NCI-H526 (cell line): ENCODE data around the gene OLIG1.

Source experiments
- DNase-seq, 2 experiments: peaks; one replicate each; lab custom pipeline; 2025; lab: John Stamatoyannopoulos, UW

Gene OLIG1

DNA sequence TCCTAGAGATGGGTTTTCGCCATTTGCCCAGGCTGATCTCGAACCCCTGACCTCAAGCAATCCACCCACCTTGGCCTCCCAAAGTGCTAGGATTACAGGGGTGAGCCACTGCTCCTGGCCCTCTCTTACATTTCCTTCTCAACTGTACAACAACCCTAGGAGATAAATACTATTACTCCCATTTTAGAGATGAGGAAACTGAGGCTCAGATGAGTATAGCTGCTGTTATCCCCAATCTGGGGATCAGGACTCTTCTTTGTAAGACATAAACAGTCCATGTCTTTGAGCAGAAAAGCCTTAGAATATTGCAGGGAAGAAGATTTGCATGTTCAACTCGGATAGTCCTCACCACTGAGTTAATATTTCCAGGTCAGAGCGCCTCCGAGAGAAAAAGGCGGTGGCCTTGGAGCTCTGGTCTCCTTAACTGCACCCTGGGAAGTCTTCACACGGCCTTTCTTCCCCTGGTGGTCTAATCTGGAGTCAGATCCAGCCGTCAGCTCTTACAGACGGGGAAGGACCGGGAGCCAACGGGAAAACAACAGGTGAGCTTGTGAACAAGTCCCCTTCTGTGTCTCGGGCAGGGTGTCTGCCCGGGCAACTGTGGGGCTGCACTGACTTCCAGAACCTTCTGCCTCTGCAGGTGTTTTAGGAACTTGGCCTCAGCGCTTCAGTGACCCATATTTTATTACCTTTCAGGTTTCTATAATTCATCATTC lies 5.9 kb upstream of the OLIG1 start:
- DNase-seq, result peak in 1 of 2 experiments; percentile 48

DNA sequence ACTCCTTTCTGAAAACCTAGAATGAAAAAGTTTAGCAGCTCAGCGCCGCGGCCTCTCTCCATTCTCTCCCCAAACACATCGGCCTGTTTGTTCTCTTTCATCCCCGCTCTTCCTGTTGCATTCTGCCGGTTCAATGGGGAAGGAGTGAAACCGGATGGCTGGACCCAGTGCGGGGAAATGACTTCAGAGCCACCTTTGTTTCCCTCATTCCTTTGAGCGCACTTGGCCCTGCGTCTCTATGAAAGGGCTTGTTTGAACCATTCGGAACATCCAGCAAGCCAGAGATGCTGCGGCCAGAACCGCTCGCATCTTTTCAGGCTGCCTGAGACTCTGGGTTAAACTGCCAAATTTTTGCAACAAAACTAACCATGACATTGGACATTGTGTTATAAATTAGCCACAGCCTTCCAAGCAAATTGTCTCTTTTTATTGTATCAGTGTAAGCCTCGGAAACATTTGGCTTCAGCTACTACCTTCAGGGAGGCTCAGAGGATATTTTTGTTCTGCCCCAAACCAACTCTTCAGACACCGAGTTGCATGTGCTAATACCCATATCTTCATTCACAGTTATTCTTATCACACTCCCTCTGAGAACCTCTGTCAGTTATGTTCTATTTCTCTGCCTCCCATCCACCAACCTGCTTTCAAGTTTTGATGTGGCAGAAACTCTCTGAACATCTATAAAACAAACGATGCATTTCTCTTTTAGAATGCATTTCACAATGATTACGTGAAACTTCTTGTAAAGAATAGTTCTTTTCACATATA lies 5.1 kb upstream of the OLIG1 start:
- no peak for DNase-seq

DNA sequence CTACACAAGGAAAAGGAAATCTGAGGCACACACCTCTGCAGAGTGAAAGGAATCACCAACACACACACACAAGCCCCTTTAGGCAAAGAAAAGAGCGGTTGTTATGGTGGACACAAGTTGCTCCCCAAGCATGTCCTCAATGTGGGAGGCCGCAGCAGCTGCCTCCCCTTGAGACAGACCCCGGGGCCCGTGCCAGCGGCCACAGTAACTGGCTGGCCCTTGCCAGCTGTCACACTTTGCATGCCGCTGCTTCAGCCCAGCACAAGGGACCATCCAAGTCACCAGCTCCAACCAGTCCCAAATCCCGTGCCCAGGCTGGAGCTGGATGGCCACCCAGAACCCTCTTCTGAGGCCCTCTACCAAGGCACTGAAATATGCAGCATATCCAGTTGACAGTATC lies 2.9 kb upstream of the OLIG1 start:
- no peak for DNase-seq

DNA sequence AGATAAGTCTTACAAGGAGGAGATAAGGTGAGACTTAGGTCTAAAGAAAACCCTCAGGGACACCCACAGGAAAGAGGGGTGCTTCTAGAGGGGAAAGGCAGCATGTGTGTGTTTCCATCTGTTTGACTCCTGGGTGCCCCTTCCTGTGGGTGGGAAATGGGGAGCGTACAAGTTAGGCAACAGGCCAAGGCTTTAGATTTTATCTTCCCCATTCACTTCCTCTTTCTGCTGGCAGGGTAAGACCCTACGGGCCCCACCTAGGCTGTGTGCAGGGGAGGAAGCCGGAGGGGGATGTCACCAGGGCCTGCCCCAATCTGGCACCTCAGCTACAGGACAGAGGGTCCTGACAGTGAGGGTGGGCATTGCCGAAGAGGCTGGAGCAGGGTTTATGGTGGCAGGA lies 2.5 kb upstream of the OLIG1 start:
- DNase-seq, result no peak

DNA sequence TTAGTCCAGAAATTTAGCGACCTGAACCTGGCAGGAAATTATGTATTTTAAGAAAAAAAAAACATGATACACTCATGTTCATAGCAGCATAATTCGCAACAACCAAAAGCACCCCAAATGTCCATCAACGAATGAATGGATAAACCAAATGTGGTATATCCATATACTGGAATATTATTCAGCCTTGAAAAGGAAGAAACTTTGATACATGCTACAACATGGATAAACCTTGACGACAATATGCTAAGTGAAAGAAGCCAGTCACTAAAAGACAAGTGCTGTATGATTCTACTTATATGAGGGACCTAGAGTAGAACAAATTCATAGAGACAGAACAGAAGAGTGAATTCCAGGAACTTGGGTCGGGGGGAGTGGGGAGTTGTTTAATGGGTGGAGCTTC lies 698 bp upstream of the OLIG1 start:
- DNase-seq, result no peak

DNA sequence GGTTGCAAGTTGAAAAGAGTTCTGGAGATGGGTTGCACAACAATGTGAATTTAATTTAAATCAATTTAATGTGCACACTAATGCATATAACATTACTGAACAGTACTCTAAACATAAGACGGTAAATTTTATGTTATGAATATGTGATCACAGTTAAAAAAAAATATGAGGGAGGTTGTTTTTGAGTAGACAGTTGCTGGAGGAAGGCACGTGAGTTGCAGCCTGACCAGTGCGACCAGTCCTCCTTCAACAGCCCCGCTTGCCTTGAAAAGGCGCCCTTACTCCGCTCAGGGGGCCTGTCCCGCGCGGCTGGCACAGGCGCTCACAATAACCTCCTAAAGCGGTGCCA lies 322 bp upstream of the OLIG1 start:
- peak in 1 of 2 experiments; percentile 67 for DNase-seq

DNA sequence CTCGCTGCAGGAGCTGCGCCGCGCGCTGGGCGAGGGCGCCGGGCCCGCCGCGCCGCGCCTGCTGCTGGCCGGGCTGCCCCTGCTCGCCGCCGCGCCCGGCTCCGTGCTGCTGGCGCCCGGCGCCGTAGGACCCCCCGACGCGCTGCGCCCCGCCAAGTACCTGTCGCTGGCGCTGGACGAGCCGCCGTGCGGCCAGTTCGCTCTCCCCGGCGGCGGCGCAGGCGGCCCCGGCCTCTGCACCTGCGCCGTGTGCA lies 730 bp downstream of the OLIG1 start:
- DNase-seq, result peak in 1 of 2 experiments; percentile 77

DNA sequence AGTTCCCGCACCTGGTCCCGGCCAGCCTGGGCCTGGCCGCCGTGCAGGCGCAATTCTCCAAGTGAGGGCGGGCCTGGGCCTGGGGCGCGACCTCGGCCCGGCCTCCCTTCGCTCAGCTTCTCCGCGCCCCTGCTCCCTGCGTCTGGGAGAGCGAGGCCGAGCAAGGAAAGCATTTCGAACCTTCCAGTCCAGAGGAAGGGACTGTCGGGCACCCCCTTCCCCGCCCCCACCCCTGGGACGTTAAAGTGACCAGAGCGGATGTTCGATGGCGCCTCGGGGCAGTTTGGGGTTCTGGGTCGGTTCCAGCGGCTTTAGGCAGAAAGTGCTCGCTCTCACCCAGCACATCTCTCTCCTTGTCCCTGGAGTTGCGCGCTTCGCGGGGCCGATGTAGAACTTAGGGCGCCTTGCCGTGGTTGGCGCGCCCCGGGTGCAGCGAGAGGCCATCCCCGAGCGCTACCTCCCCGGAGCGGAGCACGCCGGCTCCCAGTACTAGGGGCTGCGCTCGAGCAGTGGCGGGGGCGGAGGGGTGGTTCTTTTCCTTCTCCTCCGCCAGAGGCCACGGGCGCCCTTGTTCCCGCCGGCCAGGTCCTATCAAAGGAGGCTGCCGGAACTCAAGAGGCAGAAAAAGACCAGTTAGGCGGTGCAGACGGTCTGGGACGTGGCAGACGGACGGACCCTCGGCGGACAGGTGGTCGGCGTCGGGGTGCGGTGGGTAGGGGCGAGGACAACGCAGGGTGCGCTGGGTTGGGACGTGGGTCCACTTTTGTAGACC lies 1.2 kb downstream of the OLIG1 start:
- peak in 1 of 2 experiments; percentile 50 for DNase-seq

DNA sequence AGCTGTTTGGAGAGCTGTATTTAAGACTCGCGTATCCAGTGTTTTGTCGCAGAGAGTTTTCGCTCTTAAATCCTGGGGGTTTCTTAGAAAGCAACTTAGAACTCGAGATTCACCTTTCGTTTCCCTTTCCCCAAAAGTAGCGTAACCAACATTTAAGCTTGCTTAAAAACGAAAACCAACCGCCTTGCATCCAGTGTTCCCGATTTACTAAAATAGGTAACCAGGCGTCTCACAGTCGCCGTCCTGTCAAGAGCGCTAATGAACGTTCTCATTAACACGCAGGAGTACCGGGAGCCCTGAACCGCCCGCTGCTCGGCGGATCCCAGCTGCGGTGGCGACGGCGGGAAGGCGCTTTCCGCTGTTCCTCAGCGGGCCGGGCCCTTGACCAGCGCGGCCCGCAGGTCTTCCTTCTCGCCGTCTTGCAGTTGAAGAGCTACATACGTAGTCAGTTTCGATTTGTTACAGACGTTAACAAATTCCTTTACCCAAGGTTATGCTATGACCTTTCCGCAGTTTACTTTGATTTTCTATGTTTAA lies 1.9 kb downstream of the OLIG1 start:
- DNase-seq, result peak in 1 of 2 experiments; percentile 22

DNA sequence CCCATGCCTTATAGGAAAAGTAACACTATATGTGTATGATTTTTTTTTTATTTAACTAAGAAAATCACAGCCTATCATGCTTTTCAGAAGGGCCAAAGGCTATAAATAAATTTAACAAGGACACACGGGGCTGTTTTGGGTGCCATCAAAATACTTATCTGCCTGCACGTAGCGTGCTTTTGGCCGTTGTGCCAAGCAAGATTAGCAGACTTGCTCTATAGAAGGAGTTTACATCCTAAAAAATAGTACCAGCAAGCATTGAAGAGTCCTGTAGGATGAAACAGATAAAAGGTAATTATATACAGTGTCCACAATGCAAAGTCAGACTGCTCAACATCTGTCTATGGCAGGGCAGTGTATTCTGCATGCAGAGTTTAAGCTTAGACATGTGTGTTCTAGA lies 3.7 kb downstream of the OLIG1 start:
- DNase-seq, result no peak

DNA sequence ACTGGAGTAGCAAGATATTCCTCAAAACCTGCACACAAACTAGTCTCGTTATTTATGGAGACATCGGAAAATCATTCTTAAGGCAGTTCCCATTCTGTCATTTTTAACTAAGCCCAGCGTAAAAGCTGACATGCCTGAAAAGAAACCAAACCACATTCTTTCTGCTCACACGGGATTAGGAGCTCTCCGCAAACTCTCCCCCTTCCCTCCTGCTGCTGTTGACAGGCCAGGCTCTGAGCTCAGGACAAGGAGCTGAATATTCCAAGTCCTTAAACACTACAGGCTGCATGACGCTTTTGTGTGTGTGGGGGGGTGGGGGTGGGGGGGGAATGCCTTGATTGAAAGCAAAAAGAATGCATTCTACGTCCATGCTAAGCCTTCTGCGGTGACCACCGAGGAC lies 5.2 kb downstream of the OLIG1 start:
- DNase-seq, result no peak

DNA sequence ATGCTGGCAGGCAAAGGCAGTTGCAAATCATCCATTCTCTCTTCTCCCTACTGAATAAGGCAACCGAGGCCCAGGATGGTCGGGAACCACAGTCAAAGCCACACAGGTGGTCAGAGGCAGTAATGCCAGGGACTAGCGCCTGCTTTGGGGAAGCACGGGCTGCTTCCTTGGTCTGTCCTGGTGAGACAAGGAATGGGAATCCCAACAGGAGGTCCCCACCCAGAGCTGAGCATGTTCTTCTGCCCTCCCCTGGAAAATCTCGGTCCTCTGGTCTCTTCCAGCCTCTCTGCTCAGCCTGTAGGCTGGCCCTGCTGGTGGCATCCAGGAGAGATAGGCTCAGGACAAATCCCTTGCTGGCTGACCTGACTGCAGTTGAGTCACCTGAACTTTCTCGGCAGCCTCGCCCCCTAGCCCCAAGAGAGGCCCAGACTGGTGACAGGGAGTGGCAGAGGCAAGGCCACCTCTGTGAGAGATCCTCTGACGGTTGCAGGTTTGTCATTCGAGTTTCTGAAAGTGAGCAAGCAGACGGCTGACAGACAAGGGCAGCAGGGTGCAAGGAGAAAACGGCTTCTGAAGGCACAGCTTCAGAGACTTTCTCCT lies 5.8 kb downstream of the OLIG1 start:
- DNase-seq, result no peak

DNA sequence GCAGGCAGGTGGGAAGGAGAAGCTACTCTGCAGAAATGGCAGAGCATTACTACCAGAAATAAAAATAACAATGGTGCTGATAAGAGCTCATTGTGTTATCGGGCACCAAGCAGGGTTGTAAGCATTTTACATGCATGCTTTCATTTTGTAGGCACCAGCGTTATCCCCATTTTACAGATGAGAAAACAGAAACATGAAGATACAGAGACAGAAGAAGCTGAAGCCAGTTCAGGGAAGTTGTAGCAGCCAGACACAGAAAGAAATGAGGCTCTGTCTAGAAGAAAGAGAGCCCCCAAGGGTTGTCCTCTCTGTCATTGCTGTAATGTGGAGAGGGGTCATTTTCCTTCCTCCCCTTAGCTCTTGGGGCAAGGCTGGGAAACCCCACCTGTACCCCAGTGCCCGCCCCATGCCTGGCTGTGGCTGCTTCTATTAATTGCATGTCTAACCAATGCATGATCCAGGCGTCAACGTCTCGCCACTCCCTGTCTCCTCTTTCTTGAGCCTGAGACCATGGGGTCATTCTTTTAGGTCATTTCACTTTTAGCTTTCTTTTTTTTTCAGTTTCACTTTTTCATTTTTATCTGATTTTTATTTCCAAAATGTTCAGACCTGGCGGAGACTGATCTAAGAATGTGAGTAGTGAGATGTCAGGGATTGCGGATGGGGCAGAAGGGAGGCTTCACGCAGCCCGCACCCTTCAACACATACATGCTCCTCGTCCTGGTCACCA lies 6.8 kb downstream of the OLIG1 start:
- DNase-seq, result no peak

DNA sequence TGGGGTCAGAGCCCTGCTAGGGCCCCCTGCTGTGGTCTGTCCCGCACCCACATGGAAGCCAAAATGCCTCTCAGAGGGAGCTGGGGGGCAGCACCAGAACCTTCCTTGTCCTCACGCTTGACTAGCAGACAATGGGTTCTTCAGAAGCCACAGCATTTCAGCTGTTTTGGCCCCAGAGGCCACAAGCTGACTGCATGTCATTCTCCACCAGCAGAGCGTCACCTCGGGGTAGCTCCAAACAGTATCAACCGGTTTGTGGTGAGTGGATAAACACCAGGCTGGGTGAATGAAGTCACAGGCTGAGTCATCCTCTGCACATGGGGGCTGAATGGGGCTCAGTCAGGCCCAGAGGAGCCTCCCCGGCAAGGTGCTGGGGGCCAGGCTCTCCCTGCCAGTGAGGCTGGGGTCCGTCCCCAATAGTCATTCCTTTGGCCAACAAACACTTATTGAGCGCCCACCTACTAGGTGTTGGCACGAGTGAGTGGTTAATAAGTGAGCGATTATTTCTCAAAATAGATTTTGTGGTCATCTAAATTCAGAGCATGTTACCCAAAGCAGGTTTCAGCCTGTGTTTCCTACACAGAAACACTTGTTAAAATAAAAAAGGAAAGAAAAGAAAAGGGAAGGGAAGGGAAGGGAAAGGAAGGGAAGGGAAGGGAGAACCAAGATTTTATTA lies 9.1 kb downstream of the OLIG1 start:
- no peak for DNase-seq

DNA sequence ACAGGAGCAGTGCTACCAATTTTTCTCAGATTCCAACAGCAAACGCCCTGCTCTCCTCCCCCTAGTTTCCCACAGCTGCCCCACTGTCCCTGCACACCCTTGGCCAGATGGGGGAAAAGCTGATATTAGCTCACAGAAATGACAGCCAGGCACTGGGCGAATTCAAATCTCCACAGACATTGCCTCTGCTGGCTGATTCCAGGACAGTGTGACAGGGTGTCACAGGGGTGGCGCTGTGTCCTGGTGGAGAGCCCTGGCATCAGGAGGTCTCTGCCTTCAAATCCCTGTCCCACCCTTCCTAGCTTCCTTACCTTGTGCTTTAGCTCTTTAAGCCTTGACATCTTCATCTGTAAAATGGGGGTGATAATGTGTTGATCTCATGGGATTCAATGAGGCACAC lies 10.4 kb downstream of the OLIG1 start:
- no peak for DNase-seq

DNA sequence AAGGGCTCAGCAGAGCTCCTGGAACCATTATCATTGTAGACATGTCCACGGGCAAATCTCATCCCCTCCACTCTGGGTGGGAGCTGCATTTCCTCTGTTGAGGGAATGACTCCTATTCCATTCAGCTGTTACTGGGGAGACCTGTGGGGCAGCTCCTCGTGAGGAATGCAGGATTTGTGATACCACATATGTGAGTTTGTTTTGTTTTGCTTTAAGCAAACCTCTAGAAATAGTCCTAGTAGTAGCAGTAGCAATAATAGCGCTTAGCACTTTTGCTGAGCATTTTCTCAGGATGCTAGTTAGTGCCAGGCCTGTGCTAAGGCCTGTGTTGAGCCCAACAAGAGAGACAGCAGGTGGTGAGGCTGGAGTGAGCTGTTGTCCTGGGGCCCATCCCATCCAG lies 10.8 kb downstream of the OLIG1 start:
- DNase-seq, result no peak

DNA sequence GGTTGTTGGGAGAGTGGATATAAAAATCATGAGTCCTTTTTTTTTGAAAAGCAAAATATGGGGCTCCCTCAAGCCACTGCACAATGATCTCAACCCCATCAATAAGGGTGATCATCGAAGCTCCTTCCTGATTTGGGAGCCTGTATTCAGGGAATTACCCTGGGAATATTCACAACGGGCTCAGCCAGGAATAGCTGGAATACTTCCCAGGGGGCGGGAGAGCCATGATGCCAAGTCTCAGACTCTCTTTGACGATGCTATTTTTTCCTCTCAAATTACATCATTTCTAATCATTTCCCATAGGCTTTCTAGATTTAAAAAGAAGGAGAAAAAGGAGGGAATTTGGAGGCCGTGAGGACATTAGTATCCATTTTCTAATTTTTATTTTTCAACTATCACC lies 18.4 kb downstream of the OLIG1 start:
- no peak for DNase-seq

DNA sequence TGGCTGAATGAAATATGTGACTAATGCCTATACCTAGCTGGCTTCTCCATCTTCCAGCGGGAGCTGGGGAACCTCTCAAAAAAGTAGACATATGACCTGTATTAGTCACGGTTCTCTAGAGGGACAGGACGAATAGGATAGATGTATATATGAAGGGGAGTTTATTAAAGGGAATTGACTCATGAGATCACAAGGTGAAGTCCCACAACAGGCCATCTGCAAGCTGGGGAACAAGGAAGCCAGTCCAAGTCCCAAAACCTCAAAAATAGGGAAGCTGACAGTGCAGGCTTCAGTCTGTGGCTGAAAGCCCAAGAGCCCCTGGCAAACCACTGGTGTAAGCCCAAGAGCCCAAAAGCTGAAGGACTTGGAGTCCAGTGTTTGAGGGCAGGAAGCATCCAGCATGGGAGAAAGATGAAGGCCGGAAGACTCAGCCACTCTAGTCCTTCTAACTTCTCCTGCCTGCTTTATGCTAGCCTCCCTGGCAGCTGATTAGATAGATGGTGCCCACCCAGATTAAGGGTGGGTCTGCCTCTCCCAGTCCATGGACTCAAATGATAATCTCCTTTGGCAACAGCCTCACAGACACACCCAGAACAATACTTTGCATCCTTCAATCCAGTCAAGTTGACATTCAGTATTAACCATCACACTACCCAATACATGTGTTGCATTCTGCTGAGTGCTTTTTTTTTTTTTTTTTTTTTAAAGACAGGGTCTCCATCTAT lies 19.6 kb downstream of the OLIG1 start:
- DNase-seq, result no peak

DNA sequence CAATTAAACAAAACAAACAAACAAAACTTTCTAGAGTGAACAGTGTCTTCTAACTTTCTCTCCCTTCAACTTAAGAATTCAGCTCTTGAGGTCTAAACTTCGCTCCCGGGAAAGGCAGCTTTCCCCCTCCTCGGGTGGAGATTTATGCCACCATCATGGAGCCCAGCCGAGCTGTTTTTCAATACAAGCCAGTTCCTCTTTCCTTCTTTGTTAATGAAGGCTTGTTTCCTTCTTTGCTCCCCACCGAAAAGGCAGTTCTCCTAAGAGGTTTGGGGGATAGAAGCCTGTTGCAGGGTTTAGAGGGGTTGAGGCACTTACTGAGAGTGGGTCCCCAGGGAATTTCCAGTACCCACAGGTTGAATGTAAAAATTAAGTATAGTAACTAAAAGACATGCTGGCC lies 26.5 kb downstream of the OLIG1 start:
- no peak for DNase-seq

DNA sequence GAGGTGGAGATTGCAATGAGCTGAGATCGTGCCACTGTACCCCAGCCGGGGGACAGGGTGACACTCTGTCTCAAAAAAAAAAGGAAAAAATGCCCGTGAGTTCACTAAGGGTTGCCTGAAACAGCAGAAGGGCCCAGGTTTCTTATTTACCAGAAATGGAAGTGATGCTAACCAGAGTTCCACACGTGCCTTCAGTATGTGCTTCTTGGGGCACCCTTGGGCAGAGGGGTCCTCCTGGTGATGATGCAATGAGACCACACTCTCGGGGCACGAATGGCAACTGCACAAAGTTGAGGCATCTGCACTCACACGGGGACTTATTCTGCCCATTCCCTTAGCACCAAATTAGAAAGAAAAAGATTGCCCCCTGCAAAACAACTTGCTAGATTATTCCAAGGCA lies 29.2 kb downstream of the OLIG1 start:
- DNase-seq, result no peak
